NB4 (cell line): ENCODE data around the gene RPS15A.

Source experiments
- DNase-seq: peaks from one replicate; pipeline ENCODE4 v3.0.0; 2010; ENCODE audit warnings: low read depth
- H3K4me3 ChIP-seq: one replicate; pipeline ENCODE4 v1.5.1; 2011; ENCODE audit warnings: mild to moderate bottlenecking, low read depth, low read length, moderate library complexity
- CTCF ChIP-seq: IDR thresholded peaks from one replicate; pipeline ENCODE4 v1.5.1; 2012; ENCODE audit warnings: low read depth, low read length
- MAX ChIP-seq: IDR thresholded peaks from 2 replicates; pipeline ENCODE4 v1.6.1; 2011; ENCODE audit warnings: low read depth, low read length
- MYC ChIP-seq: IDR thresholded peaks from 2 replicates; pipeline ENCODE4 v1.6.1; 2011; ENCODE audit warnings: low read depth, low read length
- POLR2A ChIP-seq: IDR thresholded peaks from 2 replicates; pipeline ENCODE4 v1.6.1; 2011; ENCODE audit warnings: mild to moderate bottlenecking; ENCODE audit not compliant: insufficient read length; ENCODE audit errors: extremely low read depth

RPS15A gene

GRCh38 chr16:18800775-18801144 is 10.6 kb upstream of the RPS15A start:
- DNase-seq, result no peak
- TF ChIP-seq MYC (no peak), POLR2A (no peak), MAX (no peak), CTCF (no peak)
- peak overlapping the region; percentile 96 for H3K4me3 ChIP-seq

DNA sequence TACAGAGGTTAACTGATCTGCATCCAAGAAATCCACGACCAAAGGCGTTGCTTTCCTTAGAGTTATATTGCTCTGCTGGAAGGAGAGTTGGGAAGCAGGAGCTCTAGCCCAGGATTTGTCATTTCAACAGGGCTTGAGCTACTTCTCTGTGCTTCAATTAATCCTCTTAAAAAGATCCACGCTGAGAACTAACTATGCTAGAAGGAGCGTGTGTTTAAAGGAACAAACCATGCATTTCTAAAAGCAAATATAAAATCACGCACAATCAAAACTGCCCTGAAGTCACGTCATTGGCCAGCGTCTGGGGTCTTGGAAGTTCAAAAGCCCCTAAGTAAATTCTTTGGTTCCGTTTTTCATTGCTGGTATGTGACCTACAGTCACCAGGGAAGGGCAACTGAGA is 10.2 kb upstream of the RPS15A start:
- peak overlapping the region; percentile 96 for H3K4me3 ChIP-seq
- peak; percentile 25 for DNase-seq
- TF ChIP-seq CTCF (no peak), MAX (no peak), POLR2A (no peak), MYC (no peak)

GRCh38 chr16:18799500-18799899 is 9.4 kb upstream of the RPS15A start:
- no peak for DNase-seq
- TF ChIP-seq CTCF (no peak), MYC (no peak), POLR2A (no peak), MAX (no peak)
- H3K4me3 ChIP-seq, result peak overlapping the region; percentile 96

DNA sequence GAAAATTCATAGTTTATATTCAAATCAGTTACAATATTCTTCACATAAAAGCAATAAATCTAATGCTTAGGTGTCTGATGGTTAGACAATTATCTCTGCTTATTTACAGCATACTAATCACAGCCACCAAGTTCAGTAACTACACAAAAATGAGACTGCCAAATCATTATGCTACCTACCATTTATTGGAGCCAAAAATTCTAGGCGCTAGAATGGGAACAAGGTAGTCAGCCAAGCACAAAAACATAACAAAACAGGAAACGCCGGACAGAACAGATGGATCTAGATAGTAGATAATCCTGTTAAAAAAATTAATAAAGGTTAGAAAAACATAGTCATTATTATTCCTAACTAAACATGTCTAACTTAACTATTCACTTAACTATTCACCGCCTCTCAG is 7.6 kb upstream of the RPS15A start:
- TF ChIP-seq CTCF (no peak), POLR2A (no peak), MYC (no peak), MAX (no peak)
- H3K4me3 ChIP-seq, result peak overlapping the region; percentile 27
- no peak for DNase-seq

GRCh38 chr16:18796377-18796776 is 6.2 kb upstream of the RPS15A start:
- TF ChIP-seq MYC (no peak), POLR2A (no peak), MAX (no peak), CTCF (no peak)
- H3K4me3 ChIP-seq, result no peak overlapping the region

More at GRCh38 chr16:18796377-18796776, 6.2 kb upstream of the RPS15A start:
- no peak for DNase-seq
